NOMO-1 treated with DMSO at 0.1 percent for 48 hours (cell line): ENCODE data around the gene PDPK1.
"Not testable (repeated sequence)": the region's sequence is repeated elsewhere in the genome, so short reads cannot be mapped to it uniquely, and the experiment has no call there.

Source experiments
- DNase-seq: peaks from one replicate; lab custom pipeline; 2025; ENCODE audit not compliant: unreplicated experiment; lab: John Stamatoyannopoulos, UW

Gene PDPK1

DNA sequence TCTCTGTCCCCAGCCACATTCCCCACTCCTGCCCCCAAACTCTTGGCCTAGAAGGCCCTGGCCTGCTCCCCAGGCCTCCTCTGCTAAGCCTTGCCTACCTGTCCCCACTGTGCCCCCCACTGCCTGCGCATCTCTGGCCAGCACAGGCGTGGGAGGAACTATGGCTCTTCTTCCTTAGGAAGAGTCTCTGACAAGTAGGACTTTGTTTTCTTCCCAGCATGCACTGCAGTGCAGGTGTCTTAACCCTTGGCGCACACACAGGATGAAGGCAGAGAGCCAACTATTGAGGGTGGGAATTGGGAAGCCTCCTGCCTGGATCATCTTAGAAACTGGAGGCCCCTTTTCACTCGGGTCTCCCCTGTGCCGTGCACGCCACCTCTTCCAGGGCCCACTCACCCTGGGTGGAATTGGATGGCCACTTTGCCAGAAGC lies 14.0 kb upstream of the PDPK1 start:
- no peak for DNase-seq

DNA sequence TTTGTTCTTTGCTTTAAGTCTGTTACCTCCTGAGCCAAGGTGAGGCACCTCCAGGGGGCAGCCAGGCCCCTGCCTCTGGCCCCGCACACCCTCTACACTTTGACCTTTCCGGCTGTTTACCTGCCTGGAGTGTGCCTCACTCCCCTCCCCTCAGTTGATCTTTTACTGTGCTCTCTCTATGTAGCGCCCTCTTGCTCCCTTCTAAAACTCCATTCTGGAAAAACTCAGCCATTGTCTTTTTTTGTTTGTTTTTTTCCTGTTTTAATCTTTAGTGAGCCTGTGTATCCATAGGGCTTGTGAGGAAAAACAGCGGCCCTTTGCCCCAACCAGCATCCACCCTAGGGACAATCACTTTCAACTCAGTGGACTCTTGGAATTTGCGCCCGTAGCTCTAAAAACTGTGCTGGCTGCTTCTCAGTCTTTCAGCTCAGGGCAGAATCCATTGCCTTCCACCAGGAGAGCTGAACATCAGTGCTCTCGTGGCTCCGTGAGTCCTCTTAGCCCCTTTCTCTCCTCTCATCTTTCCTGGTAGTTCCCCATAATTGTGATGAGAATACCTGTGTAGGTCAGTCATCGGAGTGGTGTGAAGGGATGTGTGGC lies 13.4 kb upstream of the PDPK1 start:
- DNase-seq = no peak

DNA sequence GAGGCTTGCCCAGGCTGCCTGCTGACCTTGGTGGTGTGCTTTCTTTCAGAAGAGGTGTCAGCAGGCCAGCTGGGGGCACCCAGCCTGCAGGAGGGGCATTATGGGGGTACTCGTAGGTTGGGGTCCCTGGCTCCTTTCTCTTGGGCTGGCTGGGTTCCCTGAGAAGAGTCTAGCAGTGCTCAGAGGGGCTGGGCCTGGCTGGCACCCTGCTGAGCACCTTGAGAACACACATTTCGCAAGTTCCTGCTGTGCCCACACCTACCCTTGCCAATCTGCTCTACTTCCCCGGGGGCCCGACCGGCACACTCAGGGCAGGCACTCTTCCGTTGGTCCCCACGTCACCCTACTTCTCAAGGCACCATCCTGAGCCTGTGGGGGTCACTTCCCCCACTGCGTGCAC lies 11.7 kb upstream of the PDPK1 start:
- DNase-seq = no peak

DNA sequence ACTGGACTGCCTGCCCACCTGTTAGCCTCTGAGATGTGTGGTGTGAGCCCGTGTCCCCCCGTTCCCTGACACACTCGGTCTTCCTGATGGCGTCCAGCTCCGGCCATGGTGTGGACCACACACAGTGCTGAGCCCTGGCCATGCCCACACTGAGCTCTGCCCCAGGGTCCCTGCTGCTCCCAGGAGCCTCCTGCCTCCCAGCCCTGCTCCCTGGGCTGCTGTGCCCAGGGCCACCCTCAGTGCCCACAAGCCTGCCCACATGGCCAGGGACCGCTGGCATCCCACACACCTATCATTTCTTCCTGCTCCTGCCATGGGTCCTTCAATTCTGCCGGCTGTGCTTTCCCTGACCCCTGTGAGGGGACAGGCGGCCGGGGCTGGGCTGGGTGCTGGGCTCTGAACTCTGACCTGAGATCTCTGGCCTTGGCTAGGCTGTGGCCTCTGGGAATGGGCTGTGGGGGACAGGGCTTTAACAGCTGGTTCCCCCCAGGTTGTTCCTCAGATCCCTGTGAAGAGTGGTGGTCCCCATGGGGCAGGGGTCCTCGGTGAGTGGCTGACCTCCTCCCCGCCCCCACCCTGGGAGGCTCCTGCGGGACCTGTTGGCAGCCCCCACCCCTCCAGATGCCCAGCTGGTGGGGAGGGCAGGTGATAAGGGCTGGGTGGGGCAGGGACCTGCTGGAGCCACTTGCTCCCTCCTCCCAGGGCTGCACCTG lies 10.6 kb upstream of the PDPK1 start:
- DNase-seq = no peak

DNA sequence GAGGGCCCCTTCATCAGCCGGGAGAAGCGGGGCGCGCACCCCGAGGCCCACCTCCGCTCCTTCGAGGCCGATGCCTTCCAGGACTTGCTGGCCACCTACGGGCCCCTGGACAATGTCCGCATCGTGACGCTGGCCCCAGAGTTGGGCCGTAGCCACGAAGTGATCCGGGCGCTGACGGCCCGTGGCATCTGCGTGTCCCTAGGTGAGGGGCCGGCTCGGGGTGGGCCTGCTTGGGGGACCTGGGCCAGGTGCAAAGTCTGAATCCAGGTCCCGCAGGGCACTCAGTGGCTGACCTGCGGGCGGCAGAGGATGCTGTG lies 10.1 kb upstream of the PDPK1 start:
- DNase-seq = no peak

DNA sequence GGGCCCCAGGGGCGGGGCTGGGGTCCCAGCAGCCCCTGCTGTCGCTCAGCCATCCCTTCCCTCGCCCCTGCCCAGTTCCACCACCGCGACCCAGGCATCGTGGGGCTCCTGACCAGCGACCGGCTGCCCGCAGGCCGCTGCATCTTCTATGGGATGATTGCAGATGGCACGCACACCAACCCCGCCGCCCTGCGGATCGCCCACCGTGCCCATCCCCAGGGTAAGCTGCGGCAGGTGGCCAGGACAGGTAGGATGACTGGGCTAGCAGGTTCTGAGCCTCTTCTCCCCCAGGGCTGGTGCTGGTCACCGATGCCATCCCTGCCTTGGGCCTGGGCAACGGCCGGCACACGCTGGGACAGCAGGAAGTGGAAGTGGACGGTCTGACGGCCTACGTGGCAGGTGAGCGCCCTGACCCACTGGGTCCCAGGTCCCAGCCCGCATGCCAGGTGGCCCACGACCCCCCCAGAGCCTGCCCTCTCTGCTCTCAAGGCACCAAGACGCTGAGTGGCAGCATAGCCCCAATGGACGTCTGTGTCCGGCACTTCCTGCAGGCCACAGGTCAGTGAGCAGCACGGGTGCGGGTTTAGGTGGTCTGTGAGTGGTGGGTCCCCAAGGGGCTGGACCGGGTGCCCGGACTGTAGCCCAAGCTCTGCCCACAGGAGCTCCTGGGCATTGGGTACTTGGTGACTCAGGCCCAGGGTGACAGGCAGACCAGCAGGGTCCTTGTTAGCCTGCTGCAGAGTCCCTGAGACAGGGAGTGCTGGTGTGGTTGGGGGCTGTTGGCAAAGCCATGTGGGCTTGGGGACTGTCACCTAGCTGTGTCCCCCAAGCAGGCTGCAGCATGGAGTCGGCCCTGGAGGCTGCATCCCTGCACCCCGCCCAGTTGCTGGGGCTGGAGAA lies 9.4 kb upstream of the PDPK1 start:
- no peak for DNase-seq

DNA sequence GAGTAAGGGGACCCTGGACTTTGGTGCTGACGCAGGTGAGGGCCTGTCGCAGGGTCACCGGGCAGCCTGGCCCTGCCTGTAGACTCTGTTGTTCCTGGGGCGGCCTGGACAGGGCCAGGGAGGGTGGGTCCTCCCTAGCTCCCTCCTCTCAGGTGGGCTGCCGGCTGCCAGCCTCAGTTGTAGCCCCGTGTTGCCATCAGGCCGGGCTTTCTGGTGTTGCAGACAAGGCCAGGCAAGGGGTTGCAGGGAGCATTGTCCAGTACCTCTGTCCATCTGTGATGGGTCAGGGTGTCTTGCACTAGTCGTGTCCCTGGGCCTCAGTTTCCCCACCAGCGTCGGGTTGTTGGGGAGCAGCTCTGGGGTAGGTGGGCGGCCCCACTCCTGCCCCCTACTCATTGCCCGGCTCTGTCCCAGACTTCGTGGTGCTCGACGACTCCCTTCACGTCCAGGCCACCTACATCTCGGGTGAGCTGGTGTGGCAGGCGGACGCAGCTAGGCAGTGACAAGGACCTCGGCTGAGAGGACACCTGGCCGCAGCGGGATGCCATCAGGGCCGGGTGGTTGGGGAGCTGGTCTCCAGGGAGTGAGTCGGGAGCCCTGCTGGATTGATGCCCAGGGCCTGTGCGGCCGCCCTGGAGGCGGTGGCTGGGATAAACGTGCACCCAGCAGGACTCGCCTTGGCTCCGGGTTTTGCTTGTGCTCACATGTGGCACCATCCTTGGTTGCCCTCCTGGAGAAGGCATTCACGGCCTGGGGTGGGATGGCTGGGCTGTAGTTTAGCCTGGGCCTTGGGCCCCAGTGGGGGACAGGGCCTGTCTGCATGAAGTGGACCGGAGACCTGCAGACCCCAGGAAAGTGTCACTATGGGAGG lies 8.5 kb upstream of the PDPK1 start:
- no peak for DNase-seq

DNA sequence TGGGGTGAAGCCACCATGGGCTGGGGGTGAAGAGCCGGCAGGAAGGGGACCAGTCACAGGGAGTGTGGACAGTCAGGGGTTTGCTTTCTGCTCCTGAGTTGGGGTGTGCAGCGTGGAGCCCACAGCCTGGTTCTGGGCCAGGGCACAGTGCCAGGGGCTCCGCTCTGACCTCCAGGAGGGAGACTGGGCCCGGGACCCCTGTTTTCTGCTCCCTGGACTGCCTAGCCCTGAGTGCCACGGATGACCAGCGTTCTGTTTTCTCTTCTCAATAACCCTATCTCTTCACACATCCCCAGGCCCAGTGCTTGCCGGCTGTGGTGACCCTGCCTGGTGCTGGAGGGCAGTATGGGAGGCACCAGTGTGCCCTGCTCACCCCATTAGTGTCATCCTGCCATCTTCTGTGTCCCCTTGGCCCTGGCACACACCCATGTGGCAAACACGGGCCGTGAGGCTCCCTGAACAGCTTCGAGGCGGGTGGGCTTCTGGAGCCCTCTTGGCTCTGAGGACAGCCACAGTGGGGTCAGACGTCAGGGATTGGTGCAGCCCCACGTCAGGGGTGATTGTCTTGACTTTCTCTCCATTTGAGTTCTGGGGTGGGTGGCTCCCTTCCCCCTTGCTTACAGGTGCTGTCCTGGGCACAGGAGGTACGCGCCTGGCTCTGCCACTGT lies 7.7 kb upstream of the PDPK1 start:
- DNase-seq = no peak

DNA sequence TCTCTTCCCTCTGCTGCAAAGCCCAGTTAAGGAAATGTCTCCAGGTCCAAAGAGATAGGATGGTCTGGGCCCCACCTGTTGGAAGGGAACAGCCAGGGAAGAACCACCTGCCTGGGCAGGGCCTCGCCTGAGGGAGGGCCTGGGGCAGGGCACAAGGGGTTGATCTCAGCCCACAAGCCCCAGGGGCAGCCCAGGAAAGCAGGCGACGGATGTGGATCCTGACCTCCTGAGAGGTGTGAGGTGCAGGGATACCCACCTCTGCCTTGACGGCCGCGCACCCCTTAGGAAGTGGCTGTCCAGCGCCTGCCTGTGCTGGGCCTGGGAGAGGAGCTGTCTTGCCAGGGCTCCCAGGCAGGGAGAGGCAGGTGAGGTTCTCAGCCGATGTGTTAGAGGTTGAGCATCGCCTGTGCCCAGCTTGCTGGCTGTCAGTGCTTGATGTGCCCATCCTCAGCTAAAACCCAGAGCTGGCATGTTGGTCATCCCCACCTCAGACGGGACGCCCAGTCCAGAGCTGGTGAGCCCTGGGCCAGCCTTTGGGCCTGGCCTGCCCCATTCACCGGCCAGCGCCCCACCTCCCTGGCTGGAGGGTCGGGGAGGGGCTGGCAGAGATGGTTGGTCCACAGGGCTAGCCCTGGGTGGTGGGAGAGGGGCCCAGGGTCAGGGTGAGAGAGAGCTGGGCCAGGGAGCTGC lies 7.0 kb upstream of the PDPK1 start:
- no peak for DNase-seq

DNA sequence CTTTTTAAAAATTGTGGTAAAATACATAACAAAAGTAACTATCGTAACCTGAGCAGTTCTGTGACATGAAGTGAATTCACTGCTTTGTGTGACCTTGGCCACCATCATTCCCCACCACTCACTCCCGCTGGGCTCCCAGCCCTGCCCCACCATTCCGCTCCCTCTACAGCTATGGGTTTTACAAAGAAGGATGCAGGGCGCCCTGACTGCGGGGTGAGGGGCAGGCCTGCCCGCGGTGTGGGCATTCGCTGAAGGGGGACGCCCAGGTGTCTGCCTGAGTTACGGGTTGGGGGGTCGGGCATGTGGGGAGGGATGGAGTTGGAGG lies 6.5 kb upstream of the PDPK1 start, which contains the start of gene CEMP1:
Gene CEMP1, minus strand, starts transcription at position 38 of the 325 bp plus-strand sequence. CDS start 335 bp downstream, outside the sequence.
- DNase-seq = no peak

DNA sequence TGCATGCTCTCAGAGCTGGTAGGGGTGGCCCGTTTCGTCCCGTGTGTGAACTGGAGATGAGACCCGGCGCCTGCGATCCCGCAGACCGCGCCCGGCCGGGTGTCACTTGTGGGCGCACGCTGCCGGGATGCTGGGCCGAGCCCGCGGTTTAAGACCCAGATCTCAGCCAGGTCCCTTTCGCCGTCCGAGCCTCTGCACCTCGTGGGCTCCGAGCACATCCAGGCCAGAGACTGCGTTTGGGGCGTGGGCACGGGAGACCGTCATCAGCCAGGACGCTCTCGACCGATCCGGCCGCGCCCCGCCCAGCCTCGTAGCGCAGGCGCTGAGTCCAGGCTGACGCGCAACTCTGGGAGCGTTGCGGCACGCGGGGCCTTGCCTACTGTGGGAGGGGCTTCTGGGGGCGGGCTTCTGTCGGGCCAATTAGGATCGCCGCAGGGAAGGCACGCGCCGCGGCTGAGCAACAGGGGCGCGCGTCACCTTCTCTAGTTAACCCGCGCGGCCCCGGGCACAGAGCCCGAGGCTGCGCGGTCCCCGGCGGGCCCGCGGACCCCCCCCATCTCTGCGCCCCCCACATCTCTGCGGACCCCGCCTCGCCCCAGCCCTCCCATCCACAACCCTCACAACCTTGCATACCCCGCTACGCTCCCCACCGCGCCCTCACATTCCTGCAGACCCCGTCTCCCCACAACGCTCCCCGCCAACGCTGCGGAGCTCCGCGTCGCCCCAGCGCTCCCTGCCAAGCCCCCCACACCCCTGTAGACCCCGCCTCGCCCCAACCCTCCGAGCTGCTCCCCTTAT lies 5.9 kb upstream of the PDPK1 start:
- DNase-seq = peak; percentile 96

DNA sequence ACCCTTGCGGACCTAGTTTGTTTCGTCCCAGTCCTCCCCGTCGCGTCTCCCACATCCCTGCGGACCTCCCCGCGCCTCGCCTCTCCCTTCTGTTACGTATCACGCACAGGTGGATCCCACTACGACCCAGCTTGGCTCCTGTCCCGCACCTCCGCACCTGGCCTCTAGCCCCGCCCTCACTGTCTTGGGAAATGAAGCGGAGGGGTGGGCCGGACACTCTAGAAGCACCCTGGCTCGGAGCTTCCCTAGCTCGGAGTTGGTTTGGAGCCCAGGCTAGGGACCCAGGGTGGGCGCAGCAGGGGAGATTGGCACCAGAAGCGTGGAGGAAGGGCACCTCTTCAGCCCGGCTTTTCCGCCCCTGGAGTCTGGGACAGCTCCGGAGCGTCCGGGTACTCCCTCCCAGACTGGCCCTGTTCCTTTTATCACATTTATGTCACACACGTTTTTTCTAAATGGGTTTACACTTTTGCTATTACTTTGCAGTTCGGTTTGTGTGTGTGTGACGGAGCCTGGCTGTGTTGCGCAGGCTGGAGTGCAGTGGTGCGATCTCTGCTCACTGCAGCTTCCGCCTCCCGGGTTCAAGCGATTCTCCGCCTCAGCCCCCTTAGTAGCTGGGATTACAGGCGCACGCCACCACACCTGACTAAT lies 5.2 kb upstream of the PDPK1 start:
- peak; percentile 40 for DNase-seq

DNA sequence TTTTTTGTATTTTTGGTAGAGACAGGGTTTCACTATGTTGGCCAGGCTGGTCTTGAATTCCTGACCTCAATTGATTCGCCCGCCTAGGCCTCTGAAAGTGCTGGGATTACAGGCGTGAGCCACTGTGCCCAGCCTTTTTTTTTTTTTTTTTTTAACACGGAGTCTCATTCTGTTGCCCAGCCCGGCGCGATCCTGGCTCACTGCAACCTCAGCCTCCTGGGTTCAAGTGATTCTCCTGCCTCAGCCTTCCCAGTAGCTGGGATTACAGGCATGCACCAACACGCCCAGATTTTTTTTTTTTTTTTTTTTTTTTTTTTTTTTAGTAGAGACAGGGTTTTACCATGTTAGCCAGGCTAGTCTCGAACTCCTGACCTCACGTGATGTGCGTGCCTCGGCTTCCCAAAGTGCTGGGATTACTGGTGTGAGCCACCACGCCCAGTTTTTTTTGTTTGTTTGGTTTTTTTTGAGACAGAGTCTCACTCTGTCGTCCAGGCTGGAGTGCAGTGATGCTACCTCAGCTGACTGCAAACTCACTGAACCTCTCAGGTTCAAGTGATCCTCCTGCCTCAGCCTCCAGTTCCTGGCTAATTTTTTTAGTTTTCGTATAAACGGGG lies 4.6 kb upstream of the PDPK1 start:
- not testable (repeated sequence) for DNase-seq

DNA sequence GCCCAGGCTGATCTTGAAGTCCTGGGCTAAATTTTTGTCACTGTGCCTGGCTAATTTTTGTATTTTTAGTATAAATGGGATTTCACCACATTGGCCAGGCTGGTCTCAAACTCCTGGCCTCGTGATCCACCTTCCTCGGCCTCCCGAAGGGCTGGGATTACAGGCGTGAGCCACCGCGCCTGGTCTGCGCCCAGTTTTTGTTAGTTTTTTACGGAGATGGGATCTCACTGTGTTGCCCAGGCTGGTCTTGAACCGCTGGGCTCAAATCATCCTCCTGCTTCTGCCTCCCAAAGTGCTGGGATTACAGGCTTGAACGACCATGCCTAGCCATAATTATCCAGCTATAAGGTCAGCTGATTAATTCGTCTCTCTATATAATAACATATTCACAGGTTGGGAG lies 3.9 kb upstream of the PDPK1 start:
- DNase-seq = no peak

DNA sequence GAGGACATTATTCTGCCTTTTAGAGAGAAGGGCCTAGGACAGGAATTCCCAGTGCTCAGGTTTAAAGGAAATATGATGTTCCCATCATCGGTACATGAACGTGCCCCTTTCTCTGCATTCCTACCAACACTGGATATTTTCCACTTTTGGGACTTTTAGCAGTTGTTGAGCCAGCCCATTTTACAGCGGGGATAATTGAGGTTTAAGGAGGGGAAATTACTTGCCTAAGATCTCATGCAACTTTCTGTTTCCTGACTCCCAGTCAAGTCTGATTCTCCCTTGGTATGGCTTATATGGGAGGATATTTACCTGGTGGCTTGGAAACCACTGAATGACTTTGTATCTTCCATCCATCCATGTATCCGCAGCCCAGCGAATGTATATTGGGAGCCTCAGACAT lies 3.5 kb upstream of the PDPK1 start:
- not testable (repeated sequence) for DNase-seq

DNA sequence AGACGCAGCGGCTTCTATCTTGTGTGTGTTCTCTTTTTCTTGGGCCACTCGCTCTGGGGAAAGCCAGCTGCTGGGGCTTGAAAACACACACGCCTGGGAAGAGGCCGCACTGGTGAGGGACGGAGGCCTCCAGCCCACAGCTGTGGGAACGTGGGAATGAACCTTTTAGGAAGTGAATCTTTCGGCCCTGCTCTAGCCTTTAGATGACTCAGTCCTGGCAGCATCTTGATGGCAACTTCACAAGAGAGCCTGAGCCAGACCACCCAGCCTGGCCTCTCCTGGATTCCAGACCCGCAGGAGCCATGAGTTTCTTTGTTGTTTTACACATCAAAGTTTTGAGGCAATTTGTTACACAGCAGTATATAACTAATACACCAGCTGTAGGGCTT lies 2.2 kb upstream of the PDPK1 start:
- DNase-seq = peak; percentile 37

DNA sequence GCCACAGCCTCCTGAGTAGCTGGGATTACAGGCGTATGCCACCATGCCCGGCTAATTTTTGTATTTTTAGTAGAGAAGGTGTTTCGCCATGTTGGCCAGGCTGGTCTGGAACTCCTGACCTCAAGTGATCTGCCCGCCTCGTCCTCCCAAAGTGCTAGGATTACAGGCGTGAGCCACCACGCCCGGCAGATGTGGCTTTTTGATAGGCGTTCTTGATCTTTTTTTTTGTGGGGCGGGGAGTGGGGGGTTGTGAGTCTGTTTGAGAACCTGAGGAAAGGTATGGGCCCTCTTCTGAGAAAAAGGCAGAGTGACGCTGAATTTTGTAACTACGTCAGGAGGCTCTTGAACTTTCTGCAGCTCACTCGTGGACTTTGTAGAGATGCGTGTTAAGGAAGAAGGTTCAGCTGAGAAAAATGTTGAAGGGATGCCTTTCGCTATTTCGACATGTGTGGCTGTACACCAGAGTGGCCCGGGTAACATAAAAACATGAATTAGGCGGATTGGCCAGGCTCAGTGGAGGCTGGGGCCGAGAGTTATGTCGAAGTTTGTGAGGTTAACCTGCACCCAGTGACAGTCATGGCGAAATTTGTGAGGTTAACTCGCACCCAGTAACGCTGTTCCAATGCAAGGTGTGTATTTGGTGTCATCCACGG lies 1.5 kb downstream of the PDPK1 start:
- not testable (repeated sequence) for DNase-seq
